HFFc6 (cell line): ENCODE results near the gene GSG1L. TPM values are rescaled to one million over a fixed set of nuclear protein-coding genes. Genes with fewer than 3 reads are reported as not detected.

Experiments used
- DNase-seq: peaks from one replicate; pipeline ENCODE4 v3.0.0-alpha.2; 2018
- H3K27ac Mint-ChIP-seq: 2 replicates; pipeline ENCODE4 v1.8.0; 2020; ENCODE audit warnings: mild to moderate bottlenecking, mixed read lengths
- H3K27me3 Mint-ChIP-seq: 2 replicates; pipeline ENCODE4 v1.8.0; 2021; ENCODE audit warnings: mild to moderate bottlenecking, moderate library complexity, mixed read lengths; ENCODE audit not compliant: insufficient read depth
- H3K36me3 Mint-ChIP-seq: 2 replicates; pipeline ENCODE4 v1.8.0; 2021; ENCODE audit warnings: low read depth, mixed read lengths
- H3K4me1 Mint-ChIP-seq: 2 replicates; pipeline ENCODE4 v1.8.0; 2020; ENCODE audit warnings: low read depth, mixed read lengths
- H3K4me3 Mint-ChIP-seq: 2 replicates; pipeline ENCODE4 v1.8.0; 2020; ENCODE audit warnings: mild to moderate bottlenecking, moderate library complexity, mixed read lengths
- H3K9me3 Mint-ChIP-seq: 2 replicates; pipeline ENCODE4 v1.8.0; 2020; ENCODE audit warnings: mild to moderate bottlenecking, mixed read lengths
- CTCF ChIP-seq: fragments of 200-600 bp; sonication (generic); IDR thresholded peaks from 2 replicates; pipeline ENCODE4 v1.5.0; 2021; ENCODE audit warnings: antibody characterized with exemption, mild to moderate bottlenecking
- total RNA-seq, 6 experiments: library from RNA; stranded (reverse); fragmentation: NEBNext Ultra II Directional; extraction: Animal tissue kit (Norgen Biotek cat#: 25700); gene quantifications; 2 replicates in 1 of 6; 3 replicates in 5 of 6; pipeline ENCODE4 v1.2.3, GENCODE V29; 2021

GSG1L gene
- total RNA-seq, 6 experiments from 2014 or later: not detected

- DNase-seq: no peak
- H3K27me3 Mint-ChIP-seq: peaks cover 4% of the 10 kb centered on the region; the same call in 1 of the 2 replicates
- H3K4me1 Mint-ChIP-seq: peaks cover 7% of the 10 kb centered on the region
- H3K4me3 Mint-ChIP-seq: no peak overlapping the region
- H3K27ac Mint-ChIP-seq: no peak overlapping the region
- TF ChIP-seq CTCF: no peak
- no peaks in the 10 kb centered on the region for H3K36me3 Mint-ChIP-seq
- H3K9me3 Mint-ChIP-seq: no peaks in the 10 kb centered on the region
These were observed 22.9 kb upstream of the GSG1L start for GRCh38 chr16:28086186-28087139.

- Mint-ChIP-seq H3K4me3 (no peak overlapping the region), H3K9me3 (no peaks in the 10 kb centered on the region), H3K4me1 (no peaks in the 10 kb centered on the region), H3K27me3 (peaks cover 4% of the 10 kb centered on the region; the same call in 1 of the 2 replicates), H3K27ac (no peak overlapping the region), H3K36me3 (no peaks in the 10 kb centered on the region)
- no peak for TF ChIP-seq CTCF
- DNase-seq: no peak
These were observed 22.1 kb upstream of the GSG1L start for GRCh38 chr16:28085389-28086171.

GRCh38 chr16:28084209-28084608 is 20.7 kb upstream of the GSG1L start:
- no peak overlapping the region for H3K4me3 Mint-ChIP-seq
- no peaks in the 10 kb centered on the region for H3K4me1 Mint-ChIP-seq
- no peak overlapping the region for H3K27ac Mint-ChIP-seq
- DNase-seq: no peak
- peaks cover 6% of the 10 kb centered on the region; the same call in 1 of the 2 replicates for H3K27me3 Mint-ChIP-seq
- no peaks in the 10 kb centered on the region for H3K36me3 Mint-ChIP-seq
- no peaks in the 10 kb centered on the region for H3K9me3 Mint-ChIP-seq
- no peak for TF ChIP-seq CTCF

GRCh38 chr16:28082624-28083023 is 19.1 kb upstream of the GSG1L start:
- Mint-ChIP-seq H3K4me3 (no peak overlapping the region), H3K36me3 (no peaks in the 10 kb centered on the region), H3K4me1 (no peaks in the 10 kb centered on the region), H3K9me3 (no peaks in the 10 kb centered on the region), H3K27me3 (peaks cover 11% of the 10 kb centered on the region), H3K27ac (no peak overlapping the region)
- no peak for DNase-seq
- no peak for TF ChIP-seq CTCF

GRCh38 chr16:28081391-28081968 is 18.0 kb upstream of the GSG1L start:
- no peak for DNase-seq
- H3K4me1 Mint-ChIP-seq: no peaks in the 10 kb centered on the region
- H3K9me3 Mint-ChIP-seq: no peaks in the 10 kb centered on the region
- H3K27ac Mint-ChIP-seq: no peak overlapping the region
- no peak for TF ChIP-seq CTCF
- H3K36me3 Mint-ChIP-seq: no peaks in the 10 kb centered on the region
- H3K27me3 Mint-ChIP-seq: peaks cover 11% of the 10 kb centered on the region
- no peak overlapping the region for H3K4me3 Mint-ChIP-seq
